ENCODE data around the gene SMAGP. TPM values are rescaled to one million over a fixed set of nuclear protein-coding genes. Genes with fewer than 3 reads are reported as not detected.
"Not testable (repeated sequence)": the region's sequence is repeated elsewhere in the genome, so short reads cannot be mapped to it uniquely, and the experiment has no call there.

The SMAGP gene
- polyA plus RNA-seq, 1 donor (not counting 4 experiments of a cell fraction or from before 2014, with no cell fraction given) = 52.1 TPM

DNA sequence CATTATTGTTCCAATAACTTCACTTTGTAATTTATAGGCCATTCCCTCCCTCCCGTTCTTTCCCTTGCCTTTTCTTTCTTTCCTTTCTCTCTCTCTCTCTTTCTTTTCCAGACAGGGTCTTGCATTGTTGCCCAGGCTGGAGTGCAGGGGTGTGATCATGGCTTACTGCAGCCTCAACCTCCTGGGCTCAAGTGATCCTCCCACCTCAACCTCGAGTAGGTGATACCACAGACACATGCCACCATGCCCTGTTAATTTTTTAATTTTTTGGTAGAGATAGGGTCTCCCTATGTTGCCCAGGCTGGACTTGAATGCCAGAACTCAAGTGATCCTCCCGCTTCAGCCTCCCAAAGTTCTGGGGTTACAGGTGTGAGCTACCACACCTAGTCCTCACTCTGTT is 45.6 kb downstream of the SMAGP start:
- dilution Hi-C loops (cut with MboI; ENCODE audit: extremely low pct_ligation_motif_present, low sequenced_read_pairs) = no loop called here
- no peaks in the 10 kb centered on the region for H4K20me1 ChIP-seq (ENCODE audit: control insufficient read depth, extremely low read depth, insufficient read depth, low read length)
- FAIRE-seq = no peak
- H3K9ac ChIP-seq (ENCODE audit: control insufficient read depth, extremely low read depth, insufficient read depth, low read length) = no peak overlapping the region
- no peaks in the 10 kb centered on the region for H3K79me2 ChIP-seq (ENCODE audit: control insufficient read depth, insufficient read depth, low read length)
- H3K4me3 ChIP-seq (ENCODE audit: control insufficient read depth in 2 of 3, extremely low read depth in 1 of 3, insufficient read depth in 2 of 3, low read depth in 1 of 3, low read length in 3 of 3) = no peak overlapping the region
- H3K27me3 ChIP-seq (ENCODE audit: control insufficient read depth, extremely low read depth, insufficient read depth, low read length) = no peaks in the 10 kb centered on the region
- H3K9me1 ChIP-seq (ENCODE audit: control insufficient read depth, extremely low read depth, insufficient read depth, low read length) = no peaks in the 10 kb centered on the region
- no peaks in the 10 kb centered on the region for H3K9me3 ChIP-seq (ENCODE audit: control insufficient read depth, low read depth, low read length)
- H3K4me1 ChIP-seq (ENCODE audit: control insufficient read depth, extremely low read depth, insufficient read depth, low read length) = no peaks in the 10 kb centered on the region
- no peak overlapping the region for H3K4me2 ChIP-seq (ENCODE audit: control insufficient read depth, extremely low read depth, insufficient read depth, low read depth, low read length)
- no peak for DNase-seq (ENCODE audit: low read depth, low spot score)
- TF ChIP-seq, protein P1, sequence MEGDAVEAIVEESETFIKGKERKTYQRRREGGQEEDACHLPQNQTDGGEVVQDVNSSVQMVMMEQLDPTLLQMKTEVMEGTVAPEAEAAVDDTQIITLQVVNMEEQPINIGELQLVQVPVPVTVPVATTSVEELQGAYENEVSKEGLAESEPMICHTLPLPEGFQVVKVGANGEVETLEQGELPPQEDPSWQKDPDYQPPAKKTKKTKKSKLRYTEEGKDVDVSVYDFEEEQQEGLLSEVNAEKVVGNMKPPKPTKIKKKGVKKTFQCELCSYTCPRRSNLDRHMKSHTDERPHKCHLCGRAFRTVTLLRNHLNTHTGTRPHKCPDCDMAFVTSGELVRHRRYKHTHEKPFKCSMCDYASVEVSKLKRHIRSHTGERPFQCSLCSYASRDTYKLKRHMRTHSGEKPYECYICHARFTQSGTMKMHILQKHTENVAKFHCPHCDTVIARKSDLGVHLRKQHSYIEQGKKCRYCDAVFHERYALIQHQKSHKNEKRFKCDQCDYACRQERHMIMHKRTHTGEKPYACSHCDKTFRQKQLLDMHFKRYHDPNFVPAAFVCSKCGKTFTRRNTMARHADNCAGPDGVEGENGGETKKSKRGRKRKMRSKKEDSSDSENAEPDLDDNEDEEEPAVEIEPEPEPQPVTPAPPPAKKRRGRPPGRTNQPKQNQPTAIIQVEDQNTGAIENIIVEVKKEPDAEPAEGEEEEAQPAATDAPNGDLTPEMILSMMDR (optimal IDR thresholded peaks at IDR 0.05 in 1 of 3, IDR thresholded peaks at IDR 0.05 in 1 of 3, conservative IDR thresholded peaks at IDR 0.05 in 1 of 3; ENCODE audit: extremely low read depth in 1 of 3, insufficient read depth in 2 of 3, low read length in 3 of 3) = no peak
- TF ChIP-seq EZH2 (IDR thresholded peaks at IDR 0.05; ENCODE audit: low read length) = no peak
- no peak overlapping the region for H3K27ac ChIP-seq (ENCODE audit: control insufficient read depth, insufficient read depth, low read length)
- no peak overlapping the region for H2AFZ ChIP-seq (ENCODE audit: control insufficient read depth, low read length)
- H3K36me3 ChIP-seq (ENCODE audit: control insufficient read depth in 2 of 2, extremely low read depth in 1 of 2, insufficient read depth in 2 of 2, low read length in 2 of 2) = no peaks in the 10 kb centered on the region

DNA sequence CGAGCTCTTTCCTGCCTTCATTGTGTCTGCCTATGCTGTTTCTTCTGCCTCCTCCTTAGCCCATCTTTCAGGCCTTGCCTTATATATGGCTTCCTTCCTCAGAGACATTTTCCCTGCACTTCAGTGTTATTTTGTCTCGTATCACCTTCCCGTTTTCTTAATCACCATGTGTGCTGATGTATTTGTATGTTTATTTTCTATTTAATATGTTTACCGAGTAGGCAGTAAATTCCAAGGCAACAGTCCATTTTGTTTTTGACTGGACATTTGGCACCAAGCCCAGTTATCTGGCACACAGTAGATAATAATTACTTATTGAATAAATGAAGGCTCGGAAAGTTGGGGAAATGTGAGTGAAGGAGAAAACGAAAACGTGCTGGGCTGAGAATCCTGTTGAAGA is 47.8 kb downstream of the SMAGP start:
- H2AFZ ChIP-seq (ENCODE audit: control insufficient read depth, low read length) = no peak overlapping the region
- no peaks in the 10 kb centered on the region for H3K9me3 ChIP-seq (ENCODE audit: control insufficient read depth, low read depth, low read length)
- DNase-seq (ENCODE audit: low read depth, low spot score) (no peak), FAIRE-seq (no peak)
- H3K4me1 ChIP-seq (ENCODE audit: control insufficient read depth, extremely low read depth, insufficient read depth, low read length) = peaks cover 8% of the 10 kb centered on the region
- H3K4me2 ChIP-seq (ENCODE audit: control insufficient read depth, extremely low read depth, insufficient read depth, low read depth, low read length) = no peak overlapping the region
- no peaks in the 10 kb centered on the region for H4K20me1 ChIP-seq (ENCODE audit: control insufficient read depth, extremely low read depth, insufficient read depth, low read length)
- H3K79me2 ChIP-seq (ENCODE audit: control insufficient read depth, insufficient read depth, low read length) = no peaks in the 10 kb centered on the region
- H3K27ac ChIP-seq (ENCODE audit: control insufficient read depth, insufficient read depth, low read length) = no peak overlapping the region
- no peaks in the 10 kb centered on the region for H3K9me1 ChIP-seq (ENCODE audit: control insufficient read depth, extremely low read depth, insufficient read depth, low read length)
- H3K4me3 ChIP-seq (ENCODE audit: control insufficient read depth in 2 of 3, extremely low read depth in 1 of 3, insufficient read depth in 2 of 3, low read depth in 1 of 3, low read length in 3 of 3) = no peak overlapping the region
- no peak overlapping the region for H3K9ac ChIP-seq (ENCODE audit: control insufficient read depth, extremely low read depth, insufficient read depth, low read length)
- no peaks in the 10 kb centered on the region for H3K27me3 ChIP-seq (ENCODE audit: control insufficient read depth, extremely low read depth, insufficient read depth, low read length)
- dilution Hi-C loops (cut with MboI; ENCODE audit: extremely low pct_ligation_motif_present, low sequenced_read_pairs) = no loop called here
- no peak for TF ChIP-seq EZH2 (IDR thresholded peaks at IDR 0.05; ENCODE audit: low read length)
- TF ChIP-seq, protein P1 (optimal IDR thresholded peaks at IDR 0.05 in 1 of 3, IDR thresholded peaks at IDR 0.05 in 1 of 3, conservative IDR thresholded peaks at IDR 0.05 in 1 of 3; ENCODE audit: extremely low read depth in 1 of 3, insufficient read depth in 2 of 3, low read length in 3 of 3) = no peak
- H3K36me3 ChIP-seq (ENCODE audit: control insufficient read depth in 2 of 2, extremely low read depth in 1 of 2, insufficient read depth in 2 of 2, low read length in 2 of 2) = no peaks in the 10 kb centered on the region

DNA sequence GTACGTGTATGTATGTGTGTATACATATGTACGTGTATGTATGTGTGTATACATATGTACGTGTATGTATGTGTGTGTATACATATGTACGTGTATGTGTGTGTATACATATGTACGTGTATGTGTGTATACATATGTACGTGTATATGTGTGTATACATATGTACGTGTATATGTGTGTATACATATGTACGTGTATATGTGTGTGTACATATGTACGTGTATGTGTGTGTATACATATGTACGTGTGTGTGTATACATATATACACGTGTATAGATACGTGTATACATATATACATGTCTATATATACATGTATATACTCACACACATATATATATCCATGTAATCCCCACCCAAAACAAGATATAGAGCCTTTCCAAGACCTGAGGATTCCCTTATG is 50.4 kb downstream of the SMAGP start:
- H3K9me3 ChIP-seq (ENCODE audit: control insufficient read depth, low read depth, low read length); H3K4me1 ChIP-seq (ENCODE audit: control insufficient read depth, extremely low read depth, insufficient read depth, low read length); H3K9ac ChIP-seq (ENCODE audit: control insufficient read depth, extremely low read depth, insufficient read depth, low read length); dilution Hi-C loops (cut with MboI; ENCODE audit: extremely low pct_ligation_motif_present, low sequenced_read_pairs); H3K36me3 ChIP-seq (ENCODE audit: control insufficient read depth in 2 of 2, extremely low read depth in 1 of 2, insufficient read depth in 2 of 2, low read length in 2 of 2); DNase-seq (ENCODE audit: low read depth, low spot score); H3K9me1 ChIP-seq (ENCODE audit: control insufficient read depth, extremely low read depth, insufficient read depth, low read length); FAIRE-seq; H3K27ac ChIP-seq (ENCODE audit: control insufficient read depth, insufficient read depth, low read length); H3K79me2 ChIP-seq (ENCODE audit: control insufficient read depth, insufficient read depth, low read length); H3K4me3 ChIP-seq (ENCODE audit: control insufficient read depth in 2 of 3, extremely low read depth in 1 of 3, insufficient read depth in 2 of 3, low read depth in 1 of 3, low read length in 3 of 3); H3K4me2 ChIP-seq (ENCODE audit: control insufficient read depth, extremely low read depth, insufficient read depth, low read depth, low read length); H2AFZ ChIP-seq (ENCODE audit: control insufficient read depth, low read length); H3K27me3 ChIP-seq (ENCODE audit: control insufficient read depth, extremely low read depth, insufficient read depth, low read length); H4K20me1 ChIP-seq (ENCODE audit: control insufficient read depth, extremely low read depth, insufficient read depth, low read length): not testable (repeated sequence)
